Duodenal mucosa (tissue), 2 donors: ENCODE data around the gene CIP2A.
A peak's percentile ranks its signal among the peaks of the same experiment; 100 is the strongest.
"Not testable (repeated sequence)": the region's sequence is repeated elsewhere in the genome, so short reads cannot be mapped to it uniquely, and the experiment has no call there.

Experiments
- H3K27ac ChIP-seq: one replicate; pipeline ENCODE4 v1.7.0; 2013; ENCODE audit warnings: low read depth, low read length
- H3K27me3 ChIP-seq, 2 donors: one replicate each; pipeline ENCODE4 v1.7.0; 2013; ENCODE audit warnings: low read length in 2 of 2, control low read depth in 1 of 2; ENCODE audit not compliant: insufficient read depth in 2 of 2, control insufficient read depth in 1 of 2
- H3K36me3 ChIP-seq, 2 donors: one replicate each; pipeline ENCODE4 v1.7.0; 2013; ENCODE audit warnings: low read length in 2 of 2, control low read depth in 1 of 2; ENCODE audit not compliant: insufficient read depth in 2 of 2, control insufficient read depth in 1 of 2
- H3K4me1 ChIP-seq, 2 donors: one replicate each; pipeline ENCODE4 v1.7.0; 2013; ENCODE audit warnings: low read length in 2 of 2, control low read depth in 1 of 2; ENCODE audit not compliant: insufficient read depth in 2 of 2, control insufficient read depth in 1 of 2
- H3K4me3 ChIP-seq, 2 donors: one replicate each; pipeline ENCODE4 v1.7.0; 2013; ENCODE audit warnings: low read length in 2 of 2, low read depth in 1 of 2
- H3K9ac ChIP-seq, 2 donors: one replicate each; pipeline ENCODE4 v1.7.0; 2013; ENCODE audit warnings: low read length in 2 of 2, low read depth in 1 of 2
- H3K9me3 ChIP-seq, 2 donors: one replicate each; pipeline ENCODE4 v1.7.0; 2013; ENCODE audit warnings: low read length in 2 of 2, control low read depth in 1 of 2; ENCODE audit not compliant: control insufficient read depth in 1 of 2

The CIP2A gene

GRCh38 chr3:108589081-108589997 is at the start of gene CIP2A, which contains the start of gene DZIP3:
Gene CIP2A, minus strand, starts transcription at chr3:108589438. Its CDS starts 63 bp downstream, at chr3:108589375.
Gene DZIP3, plus strand, starts transcription at chr3:108589722. Its CDS starts 15,685 bp downstream, at chr3:108605407.
- peak within 1 kb of the TSS; percentile 71 to 96 for H3K9ac ChIP-seq
- no peaks in the 10 kb centered on the region for H3K27me3 ChIP-seq
- H3K36me3 ChIP-seq = no peaks in the 10 kb centered on the region
- H3K27ac ChIP-seq = peak within 1 kb of the TSS; percentile 88
- H3K4me3 ChIP-seq = peak within 1 kb of the TSS; percentile 99
- H3K4me1 ChIP-seq = peaks cover 5 to 11% of the 10 kb centered on the region in 2 donors
- no peaks in the 10 kb centered on the region for H3K9me3 ChIP-seq

- no peaks in the 10 kb centered on the region for H3K36me3 ChIP-seq
- no peaks in the 10 kb centered on the region for H3K4me1 ChIP-seq
- H3K9me3 ChIP-seq = no peaks in the 10 kb centered on the region
- no peak overlapping the region for H3K4me3 ChIP-seq
- H3K9ac ChIP-seq = no peak overlapping the region
- H3K27ac ChIP-seq = no peak overlapping the region
- no peaks in the 10 kb centered on the region for H3K27me3 ChIP-seq
These were observed 40.7 kb upstream of the CIP2A start for GRCh38 chr3:108629974-108630373.

GRCh38 chr3:108623504-108623903 is 34.3 kb upstream of the CIP2A start:
- Histone ChIP-seq H3K9me3 (no peaks in the 10 kb centered on the region), H3K4me1 (peaks cover 0 to 4% of the 10 kb centered on the region in 2 donors), H3K27me3 (no peaks in the 10 kb centered on the region), H3K4me3 (no peak overlapping the region), H3K36me3 (no peaks in the 10 kb centered on the region), H3K9ac (no peak overlapping the region), H3K27ac (no peak overlapping the region)

- Histone ChIP-seq H3K4me3 (no peak overlapping the region), H3K27me3 (no peaks in the 10 kb centered on the region), H3K4me1 (peaks cover 0 to 4% of the 10 kb centered on the region in 2 donors), H3K27ac (no peak overlapping the region), H3K36me3 (no peaks in the 10 kb centered on the region), H3K9me3 (no peaks in the 10 kb centered on the region), H3K9ac (no peak overlapping the region)
These were observed 31.0 kb upstream of the CIP2A start for GRCh38 chr3:108620250-108620649.

GRCh38 chr3:108616090-108616489 is 26.9 kb upstream of the CIP2A start:
- H3K4me1 ChIP-seq, H3K27me3 ChIP-seq, H3K27ac ChIP-seq, H3K9ac ChIP-seq, H3K36me3 ChIP-seq, H3K9me3 ChIP-seq, H3K4me3 ChIP-seq: not testable (repeated sequence)

GRCh38 chr3:108610651-108611050 is 21.4 kb upstream of the CIP2A start:
- Histone ChIP-seq H3K4me3 (no peak overlapping the region), H3K9ac (no peak overlapping the region), H3K9me3 (no peaks in the 10 kb centered on the region), H3K27me3 (no peaks in the 10 kb centered on the region), H3K27ac (no peak overlapping the region), H3K4me1 (no peaks in the 10 kb centered on the region), H3K36me3 (no peaks in the 10 kb centered on the region)

- Histone ChIP-seq H3K9ac (no peak overlapping the region), H3K27me3 (no peaks in the 10 kb centered on the region), H3K36me3 (no peaks in the 10 kb centered on the region), H3K4me3 (no peak overlapping the region), H3K9me3 (no peaks in the 10 kb centered on the region), H3K27ac (no peak overlapping the region), H3K4me1 (no peaks in the 10 kb centered on the region)
These were observed 19.5 kb upstream of the CIP2A start for GRCh38 chr3:108608750-108609149.

- Histone ChIP-seq H3K4me1 (no peaks in the 10 kb centered on the region), H3K4me3 (no peak overlapping the region), H3K36me3 (no peaks in the 10 kb centered on the region), H3K9ac (no peak overlapping the region), H3K27me3 (no peaks in the 10 kb centered on the region), H3K9me3 (no peaks in the 10 kb centered on the region), H3K27ac (no peak overlapping the region)
These were observed 16.3 kb upstream of the CIP2A start for GRCh38 chr3:108605491-108605890.

GRCh38 chr3:108605028-108605427 is 15.8 kb upstream of the CIP2A start:
- no peaks in the 10 kb centered on the region for H3K4me1 ChIP-seq
- H3K9ac ChIP-seq = no peak overlapping the region
- H3K4me3 ChIP-seq = no peak overlapping the region
- H3K27me3 ChIP-seq = no peaks in the 10 kb centered on the region
- H3K27ac ChIP-seq = no peak overlapping the region
- H3K9me3 ChIP-seq = no peaks in the 10 kb centered on the region
- H3K36me3 ChIP-seq = no peaks in the 10 kb centered on the region

GRCh38 chr3:108603691-108604090 is 14.5 kb upstream of the CIP2A start:
- Histone ChIP-seq H3K9me3 (no peaks in the 10 kb centered on the region), H3K4me1 (no peaks in the 10 kb centered on the region), H3K4me3 (no peak overlapping the region), H3K9ac (no peak overlapping the region), H3K36me3 (no peaks in the 10 kb centered on the region), H3K27me3 (no peaks in the 10 kb centered on the region), H3K27ac (no peak overlapping the region)
